Measurements from ENCODE around the gene TMEM131.

Gene TMEM131

GRCh38 chr2:97720746-97721145 is 275.0 kb downstream of the TMEM131 start:
- no peak for TF ChIP-seq CTCF (IDR thresholded peaks at IDR 0.05; ENCODE audit: insufficient read depth, low read length)
- TF ChIP-seq POLR2AphosphoS5 (IDR thresholded peaks at IDR 0.05; ENCODE audit: low read depth), result no peak
- no peak for TF ChIP-seq SPI1 (IDR thresholded peaks at IDR 0.05; ENCODE audit: borderline replicate concordance, low read depth)
- no peak for TF ChIP-seq REST (IDR thresholded peaks at IDR 0.05; ENCODE audit: insufficient replicate concordance, low read depth)
- no peak for TF ChIP-seq GABPA (IDR thresholded peaks at IDR 0.05; ENCODE audit: low read depth)
- Histone ChIP-seq H3K27ac (replicated peaks) (no peak overlapping the region), H3K27me3 (ENCODE audit: insufficient read depth, poor library complexity, severe bottlenecking) (no peaks in the 10 kb centered on the region), H3K4me3 (replicated peaks; ENCODE audit: insufficient read depth, low read length) (no peak overlapping the region)
- DNase-seq (ENCODE audit: low read depth in 1 of 2, low spot score in 1 of 2), result no peak

- Histone ChIP-seq H3K4me3 (replicated peaks; ENCODE audit: insufficient read depth, low read length) (no peak overlapping the region), H3K27ac (replicated peaks) (peak overlapping the region; percentile 57), H3K27me3 (ENCODE audit: insufficient read depth, poor library complexity, severe bottlenecking) (no peaks in the 10 kb centered on the region)
- DNase-seq (ENCODE audit: low read depth in 1 of 2, low spot score in 1 of 2), result no peak
- no peak for TF ChIP-seq POLR2AphosphoS5 (IDR thresholded peaks at IDR 0.05; ENCODE audit: low read depth)
- no peak for TF ChIP-seq GABPA (IDR thresholded peaks at IDR 0.05; ENCODE audit: low read depth)
- TF ChIP-seq REST (IDR thresholded peaks at IDR 0.05; ENCODE audit: insufficient replicate concordance, low read depth), result no peak
- no peak for TF ChIP-seq SPI1 (IDR thresholded peaks at IDR 0.05; ENCODE audit: borderline replicate concordance, low read depth)
- TF ChIP-seq CTCF (IDR thresholded peaks at IDR 0.05; ENCODE audit: insufficient read depth, low read length), result no peak
Observed at GRCh38 chr2:97719362-97720155, 276.2 kb downstream of the TMEM131 start.

GRCh38 chr2:97718942-97719341 is 276.8 kb downstream of the TMEM131 start:
- peak in 1 of 2 experiments; percentile 49 for DNase-seq (ENCODE audit: low read depth in 1 of 2, low spot score in 1 of 2)
- Histone ChIP-seq H3K27ac (replicated peaks) (peak overlapping the region; percentile 57), H3K4me3 (replicated peaks; ENCODE audit: insufficient read depth, low read length) (no peak overlapping the region), H3K27me3 (ENCODE audit: insufficient read depth, poor library complexity, severe bottlenecking) (no peaks in the 10 kb centered on the region)
- TF ChIP-seq GABPA (IDR thresholded peaks at IDR 0.05; ENCODE audit: low read depth), result no peak

- peak overlapping the region; percentile 57 for H3K27ac ChIP-seq (replicated peaks)
- TF ChIP-seq SPI1 (IDR thresholded peaks at IDR 0.05; ENCODE audit: borderline replicate concordance, low read depth) (no peak), POLR2AphosphoS5 (IDR thresholded peaks at IDR 0.05; ENCODE audit: low read depth) (peak; percentile 54; the same call in 1 of the 2 replicates)
- no peak overlapping the region for H3K4me3 ChIP-seq (replicated peaks; ENCODE audit: insufficient read depth, low read length)
- DNase-seq (ENCODE audit: low read depth in 1 of 2, low spot score in 1 of 2), result peak in 1 of 2 experiments; percentile 86
- no peaks in the 10 kb centered on the region for H3K27me3 ChIP-seq (ENCODE audit: insufficient read depth, poor library complexity, severe bottlenecking)
Observed at GRCh38 chr2:97718051-97718882, 277.5 kb downstream of the TMEM131 start.

Measured in HL-60 (cell line).